GM12874 (cell line): Measurements from ENCODE around the gene VAX1.

Source experiments
- CTCF ChIP-seq: IDR thresholded peaks from 2 replicates; pipeline ENCODE4 v1.5.1; 2011; ENCODE audit warnings: low read depth, mild to moderate bottlenecking, control low read depth, low read length, moderate library complexity; ENCODE audit not compliant: insufficient read depth

VAX1 gene

GRCh38 chr10:117162093-117163060 is 24.3 kb upstream of the VAX1 start:
- TF ChIP-seq CTCF = no peak

GRCh38 chr10:117161386-117162033 is 23.4 kb upstream of the VAX1 start:
- no peak for TF ChIP-seq CTCF

- TF ChIP-seq CTCF = no peak
Observed at GRCh38 chr10:117160567-117160966, 22.5 kb upstream of the VAX1 start.

GRCh38 chr10:117159390-117159789 is 21.3 kb upstream of the VAX1 start:
- no peak for TF ChIP-seq CTCF

GRCh38 chr10:117158297-117158696 is 20.2 kb upstream of the VAX1 start:
- TF ChIP-seq CTCF = no peak

GRCh38 chr10:117152668-117153067 is 14.6 kb upstream of the VAX1 start:
- TF ChIP-seq CTCF = no peak

GRCh38 chr10:117148284-117148683 is 10.2 kb upstream of the VAX1 start:
- TF ChIP-seq CTCF = no peak
